Umbilical cord (tissue), 2 donors: ENCODE data around the gene OSBPL10. TPM values are rescaled to one million over a fixed set of nuclear protein-coding genes. Genes with fewer than 3 reads are reported as not detected.

Experiments used
- DNase-seq: peaks from one replicate; pipeline ENCODE4 v3.0.0-alpha.2; 2015; ENCODE audit warnings: low spot score
- total RNA-seq: library from RNA; depleted of rRNA; stranded (reverse); fragments of >200 nt; gene quantifications from one replicate; pipeline ENCODE4 v1.2.3, GENCODE V29; 2014; ENCODE audit warnings: low replicate concordance; ENCODE audit not compliant: insufficient read depth

The OSBPL10 gene
- total RNA-seq, 1 donor from 2014 or later: 25.0 TPM

GRCh38 chr3:31926543-31926942, 54.5 kb downstream of the OSBPL10 start:
- DNase-seq: no peak

- DNase-seq: no peak
Measured at GRCh38 chr3:31925271-31925630, 55.8 kb downstream of the OSBPL10 start.

- DNase-seq: no peak
Measured at GRCh38 chr3:31924610-31925270, 56.3 kb downstream of the OSBPL10 start.

GRCh38 chr3:31922962-31923361, 58.1 kb downstream of the OSBPL10 start:
- peak; percentile 29 for DNase-seq

GRCh38 chr3:31921837-31922236, 59.2 kb downstream of the OSBPL10 start:
- DNase-seq: no peak

- DNase-seq: no peak
Measured at GRCh38 chr3:31920310-31920709, 60.8 kb downstream of the OSBPL10 start.

- DNase-seq: no peak
Measured at GRCh38 chr3:31919528-31919927, 61.5 kb downstream of the OSBPL10 start.

GRCh38 chr3:31918179-31919150, 62.6 kb downstream of the OSBPL10 start:
- no peak for DNase-seq

GRCh38 chr3:31917303-31918005, 63.6 kb downstream of the OSBPL10 start:
- no peak for DNase-seq

- no peak for DNase-seq
Measured at GRCh38 chr3:31911643-31912042, 69.4 kb downstream of the OSBPL10 start.

- DNase-seq: no peak
Measured at GRCh38 chr3:31911124-31911523, 69.9 kb downstream of the OSBPL10 start.

- no peak for DNase-seq
Measured at GRCh38 chr3:31909455-31909854, 71.6 kb downstream of the OSBPL10 start.

GRCh38 chr3:31908391-31909097, 72.5 kb downstream of the OSBPL10 start:
- DNase-seq: no peak

GRCh38 chr3:31906182-31906581, 74.9 kb downstream of the OSBPL10 start:
- DNase-seq: no peak

- no peak for DNase-seq
Measured at GRCh38 chr3:31903686-31904431, 77.2 kb downstream of the OSBPL10 start.

GRCh38 chr3:31900583-31900982, 80.5 kb downstream of the OSBPL10 start:
- DNase-seq: no peak

- DNase-seq: no peak
Measured at GRCh38 chr3:31896648-31897433, 84.2 kb downstream of the OSBPL10 start.

GRCh38 chr3:31896026-31896425, 85.0 kb downstream of the OSBPL10 start:
- no peak for DNase-seq

GRCh38 chr3:31895471-31895870, 85.6 kb downstream of the OSBPL10 start:
- DNase-seq: peak; percentile 24
